HCT116 (cell line): Measurements from ENCODE around the gene ASAP2.

ENCODE experiments used
- CTCF ChIP-seq, 3 experiments: fragments of 200-600 bp in 1 of 3; sonication (generic) in 1 of 3; IDR thresholded peaks in 2 of 3; conservative IDR thresholded peaks in 1 of 3; 2 replicates each; pipeline ENCODE4 v1.5.1; 2012 to 2017; ENCODE audit warnings: low read depth in 2 of 3, low read length in 2 of 3, antibody characterized with exemption in 1 of 3, borderline replicate concordance in 1 of 3, control low read depth in 1 of 3, mild to moderate bottlenecking in 1 of 3, mixed read lengths in 1 of 3, mixed run types in 1 of 3, moderate library complexity in 1 of 3; ENCODE audit not compliant: insufficient read depth in 1 of 3
- EZH2 ChIP-seq: fragments of 200-600 bp; sonication (generic); IDR thresholded peaks from 2 replicates; pipeline ENCODE4 v1.6.1; 2017; ENCODE audit warnings: antibody characterized with exemption, mixed run types
- EZH2phosphoT487 ChIP-seq: fragments of 200-600 bp; IDR thresholded peaks from 2 replicates; pipeline ENCODE4 v1.6.1; 2018; ENCODE audit warnings: antibody characterized with exemption, borderline replicate concordance
- POLR2A ChIP-seq: IDR thresholded peaks from 2 replicates; pipeline ENCODE4 v1.7.0; 2011; ENCODE audit warnings: borderline replicate concordance; ENCODE audit not compliant: insufficient read depth, insufficient read length; ENCODE audit errors: extremely low read depth
- POLR2AphosphoS5 ChIP-seq: IDR thresholded peaks from 2 replicates; pipeline ENCODE4 v1.6.1; 2011; ENCODE audit warnings: mild to moderate bottlenecking, low read depth, low read length, moderate library complexity
- YY1 ChIP-seq: IDR thresholded peaks from 2 replicates; pipeline ENCODE4 v1.6.1; 2011; ENCODE audit warnings: low read length, low read depth, moderate library complexity, mild to moderate bottlenecking; ENCODE audit not compliant: insufficient replicate concordance; ENCODE audit errors: extremely low read depth

GRCh38 chr2:9310798-9311197 is 104.2 kb downstream of the ASAP2 start:
- TF ChIP-seq POLR2AphosphoS5: no peak
- no peak for TF ChIP-seq CTCF (IDR thresholded peaks at IDR 0.05 in 2 of 3, conservative IDR thresholded peaks at IDR 0.05 in 1 of 3; ENCODE audit: borderline replicate concordance in 1 of 3, insufficient read depth in 1 of 3, low read depth in 2 of 3, low read length in 2 of 3)
- no peak for TF ChIP-seq POLR2A
- TF ChIP-seq EZH2: no peak
- TF ChIP-seq YY1: no peak
- TF ChIP-seq EZH2phosphoT487: no peak
